Measurements from ENCODE around the gene PIK3R3. TPM values are rescaled to one million over a fixed set of nuclear protein-coding genes. Genes with fewer than 3 reads are reported as not detected.
A peak's percentile ranks its signal among the peaks of the same experiment; 100 is the strongest.

PIK3R3 gene
- 26.9 TPM for total RNA-seq
- long read RNA-seq, full-length matches to known transcripts = 22 of 30 reads
- long read RNA-seq, partial matches to known transcripts = 0 of 30 reads
- long read RNA-seq, other reads (novel, unspliced or antisense) = 8 of 30 reads

- intact Hi-C loops (cut with DNase I) = loop anchor here (5.0 kb wide), 1 partner anchor 40 kb away; no protein-coding TSS in a partner anchor
- ATAC-seq (ENCODE audit: poor library complexity) (peak; percentile 98), DNase-seq (peak; percentile 98)
These were observed at the start of gene PIK3R3 for GRCh38 chr1:46132529-46133180. TSS of gene PIK3R3 (minus strand) at chr1:46132629. CDS start at chr1:46131952, 677 bp downstream.

- ATAC-seq (ENCODE audit: poor library complexity) = no peak
These were observed 49.2 kb upstream of the PIK3R3 start for GRCh38 chr1:46181343-46182260.

GRCh38 chr1:46180082-46180616 lies 47.7 kb upstream of the PIK3R3 start:
- ATAC-seq (ENCODE audit: poor library complexity) (peak; percentile 16), DNase-seq (no peak)
- intact Hi-C loops (cut with DNase I) = no loop called here

More at GRCh38 chr1:46181343-46182260, 49.2 kb upstream of the PIK3R3 start:
- DNase-seq = no peak
- intact Hi-C loops (cut with DNase I) = no loop called here

- DNase-seq = peak; percentile 70
- peak; percentile 82 for ATAC-seq (ENCODE audit: poor library complexity)
- intact Hi-C loops (cut with DNase I) = loop anchor here (2.0 kb wide), 1 partner anchor 143 kb away; no protein-coding TSS in a partner anchor
These were observed 47.0 kb upstream of the PIK3R3 start for GRCh38 chr1:46179138-46180081.

- intact Hi-C loops (cut with DNase I) = no loop called here
- DNase-seq (no peak), ATAC-seq (ENCODE audit: poor library complexity) (no peak)
These were observed 43.9 kb upstream of the PIK3R3 start, which contains the start of gene P3R3URF for GRCh38 chr1:46176211-46176865. TSS of gene P3R3URF (minus strand) at chr1:46176488. CDS start at chr1:46176471, 17 bp downstream.

DNA sequence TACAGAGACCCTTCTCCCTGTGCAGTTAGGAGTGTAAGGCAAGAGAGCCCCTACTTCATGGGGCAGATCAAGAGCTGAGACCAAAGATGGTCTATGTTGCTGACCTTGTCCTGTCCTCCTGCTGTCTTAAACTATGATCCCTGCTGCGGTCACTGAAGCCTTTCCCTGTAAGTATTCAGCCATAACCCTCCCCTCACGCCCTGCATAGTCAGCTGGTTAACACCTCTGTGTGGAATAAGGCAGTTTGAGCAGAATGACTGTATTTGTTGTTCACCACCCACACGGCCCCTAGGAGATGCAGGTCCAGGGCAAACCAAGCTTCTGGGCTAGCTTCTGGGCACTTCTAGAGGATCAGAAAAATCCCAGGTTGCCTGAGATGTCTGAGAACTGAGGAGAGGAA lies 42.8 kb upstream of the PIK3R3 start:
- ATAC-seq (ENCODE audit: poor library complexity) (no peak), DNase-seq (no peak)
- intact Hi-C loops (cut with DNase I) = no loop called here

GRCh38 chr1:46174448-46175231 lies 42.2 kb upstream of the PIK3R3 start, which contains the start of gene TSPAN1:
TSS of gene TSPAN1 (plus strand) at chr1:46175087. CDS start at chr1:46181108, 6,021 bp downstream.
- peak; percentile 57 for DNase-seq
- ATAC-seq (ENCODE audit: poor library complexity) = peak; percentile 58
- intact Hi-C loops (cut with DNase I) = loop anchor here (5.0 kb wide), 1 partner anchor 42 kb away; the partner anchor contains the start of gene PIK3R3

- intact Hi-C loops (cut with DNase I) = loop anchor here (5.0 kb wide), 1 partner anchor 41 kb away; the partner anchor contains the start of gene PIK3R3
- no peak for DNase-seq
- ATAC-seq (ENCODE audit: poor library complexity) = peak; percentile 7
These were observed 41.0 kb upstream of the PIK3R3 start for GRCh38 chr1:46173361-46173856.

DNA sequence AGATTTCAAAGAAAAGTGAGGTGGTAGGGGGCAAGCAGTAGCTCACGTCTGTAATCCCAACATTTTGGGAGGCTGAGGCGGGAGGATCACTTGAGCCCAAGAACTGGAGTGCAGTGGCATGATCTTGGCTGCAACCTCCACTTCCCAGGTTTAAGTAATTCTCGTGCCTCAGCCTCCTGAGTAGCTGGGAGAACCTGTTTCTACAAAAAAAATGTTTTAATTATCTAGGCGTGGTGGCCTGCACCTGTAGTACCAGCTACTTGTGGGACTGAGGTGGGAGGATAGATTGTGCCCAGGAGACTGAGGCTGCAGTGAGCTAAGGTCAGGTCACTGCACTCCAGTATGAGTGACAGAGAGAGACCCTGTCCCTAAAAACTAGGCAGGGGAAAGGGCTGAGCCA lies 39.9 kb upstream of the PIK3R3 start:
- no peak for ATAC-seq (ENCODE audit: poor library complexity)
- intact Hi-C loops (cut with DNase I) = loop anchor here (5.0 kb wide), 1 partner anchor 40 kb away; the partner anchor contains the start of gene PIK3R3

GRCh38 chr1:46171871-46172270 lies 39.4 kb upstream of the PIK3R3 start:
- ATAC-seq (ENCODE audit: poor library complexity) (no peak), DNase-seq (no peak)
- intact Hi-C loops (cut with DNase I) = loop anchor here (5.0 kb wide), 1 partner anchor 40 kb away; the partner anchor contains the start of gene PIK3R3

More for the DNA sequence above, 39.9 kb upstream of the PIK3R3 start:
- no peak for DNase-seq

GRCh38 chr1:46171351-46171750 lies 38.9 kb upstream of the PIK3R3 start:
- ATAC-seq (ENCODE audit: poor library complexity) = peak; percentile 9
- intact Hi-C loops (cut with DNase I) = loop anchor here (5.0 kb wide), 1 partner anchor 39 kb away; the partner anchor contains the start of gene PIK3R3
- DNase-seq = peak; percentile 61

DNA sequence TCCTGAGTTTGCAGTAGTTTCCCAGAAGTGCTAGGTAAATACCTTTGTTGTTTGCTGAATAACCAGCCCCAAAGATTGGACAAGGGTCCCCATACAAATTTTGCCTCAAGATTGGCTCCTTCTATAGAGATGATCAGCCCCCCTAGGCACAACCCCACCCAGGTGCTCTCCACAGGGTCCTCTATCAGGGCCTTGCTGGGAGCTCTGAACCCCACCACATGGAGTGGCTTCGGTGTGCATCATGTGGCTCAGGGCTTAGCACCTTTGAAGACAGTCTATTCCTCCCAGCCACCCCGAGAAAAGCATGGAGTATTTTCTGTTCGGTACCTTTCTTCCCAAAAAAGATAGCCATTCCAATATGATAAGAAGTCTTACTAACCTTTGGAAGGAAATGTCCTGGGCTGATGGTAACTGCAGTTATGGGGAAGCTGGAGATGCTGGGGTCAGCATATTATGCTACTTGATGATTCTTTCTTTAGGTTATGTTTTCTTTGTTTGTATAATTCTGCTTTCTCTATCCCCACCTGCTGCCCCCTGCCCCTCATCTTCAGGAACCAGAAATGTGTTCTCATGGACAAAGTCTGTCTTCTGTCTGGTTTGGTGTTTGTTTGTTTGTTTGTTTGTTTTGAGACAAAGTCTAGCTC lies 37.5 kb upstream of the PIK3R3 start:
- DNase-seq (no peak), ATAC-seq (ENCODE audit: poor library complexity) (no peak)
- intact Hi-C loops (cut with DNase I) = loop anchor here (5.0 kb wide), 1 partner anchor 38 kb away; the partner anchor contains the start of gene PIK3R3

DNA sequence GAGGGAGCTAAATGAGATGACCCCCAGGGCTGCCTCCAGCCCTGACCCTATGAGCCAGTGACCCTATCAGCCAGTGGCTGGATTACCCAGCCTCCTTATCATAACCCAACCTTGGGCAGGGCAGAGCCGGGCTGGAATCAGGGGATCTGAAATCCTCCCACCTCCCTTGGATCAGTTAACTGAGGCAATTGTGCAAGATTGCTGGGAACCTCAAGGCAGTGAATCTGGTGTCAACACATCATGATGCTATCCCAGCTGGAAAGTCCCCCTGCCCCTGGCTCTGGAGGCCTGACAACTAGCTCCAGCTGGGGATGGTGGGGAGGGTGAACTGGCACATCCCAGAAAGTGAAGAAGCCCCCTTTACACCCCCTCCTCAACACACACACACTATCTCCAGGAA lies 36.0 kb upstream of the PIK3R3 start:
- ATAC-seq (ENCODE audit: poor library complexity) = no peak
- intact Hi-C loops (cut with DNase I) = no loop called here

GRCh38 chr1:46166521-46167462 lies 34.4 kb upstream of the PIK3R3 start:
- intact Hi-C loops (cut with DNase I) = no loop called here
- ATAC-seq (ENCODE audit: poor library complexity) = peak; percentile 46
- peak; percentile 71 for DNase-seq

More for the DNA sequence above, 36.0 kb upstream of the PIK3R3 start:
- no peak for DNase-seq
